Measurements from ENCODE around the gene FAM171A2.

- no peak for TF ChIP-seq CTCF (IDR thresholded peaks at IDR 0.05)
- no peak for TF ChIP-seq POLR2A (IDR thresholded peaks at IDR 0.05)
Measured at GRCh38 chr17:44326861-44327444, 36.7 kb downstream of the FAM171A2 start.
